Ascending aorta (tissue), 2 donors: ENCODE data around the gene IL11. TPM values are rescaled to one million over a fixed set of nuclear protein-coding genes. Genes with fewer than 3 reads are reported as not detected.

ENCODE experiments used
- DNase-seq, 2 donors: peaks; one replicate each; pipeline ENCODE4 v3.0.0-alpha.2; 2019; ENCODE audit warnings: low spot score in 2 of 2
- H3K27ac ChIP-seq, 2 donors: fragments of 200-600 bp; sonication (generic); one replicate each; pipeline ENCODE4 v1.5.1; 2016 to 2017; ENCODE audit warnings: mild to moderate bottlenecking in 1 of 2
- H3K27me3 ChIP-seq: fragments of 200-600 bp; sonication (generic); one replicate; pipeline ENCODE4 v1.5.1; 2017
- H3K36me3 ChIP-seq, 2 donors: fragments of 200-600 bp; sonication (generic); one replicate each; pipeline ENCODE4 v1.5.1; 2016
- H3K4me1 ChIP-seq, 2 donors: fragments of 200-600 bp; sonication (generic); one replicate each; pipeline ENCODE4 v1.5.1; 2016 to 2017; ENCODE audit warnings: mild to moderate bottlenecking in 1 of 2
- H3K4me3 ChIP-seq, 2 donors: fragments of 200-600 bp; sonication (generic); one replicate each; pipeline ENCODE4 v1.5.1; 2016 to 2017; ENCODE audit warnings: mild to moderate bottlenecking in 1 of 2
- H3K9me3 ChIP-seq, 2 donors: fragments of 200-600 bp; sonication (generic); one replicate each; pipeline ENCODE4 v1.5.1; 2016
- CTCF ChIP-seq, 3 experiments: fragments of 200-600 bp in 2 of 3; fragments of 450-650 bp in 1 of 3; sonication (generic) in 2 of 3; IDR thresholded peaks; one replicate each; pipeline ENCODE4 v1.5.1; 2016 to 2019; ENCODE audit warnings: antibody characterized with exemption in 3 of 3, mild to moderate bottlenecking in 1 of 3, moderate library complexity in 1 of 3
- intact Hi-C: fragments of 100-400 bp; cut with DNase I; formaldehyde crosslinking; loops from one replicate; pipeline ENCODE4 v1.15.1; 2023
- total RNA-seq: library from RNA; depleted of rRNA; stranded (reverse); fragments of >200 nt; gene quantifications from one replicate; pipeline ENCODE4 v1.1.0, GENCODE V29; 2016

IL11 gene
- total RNA-seq, 1 donor from 2014 or later, result not detected

DNA sequence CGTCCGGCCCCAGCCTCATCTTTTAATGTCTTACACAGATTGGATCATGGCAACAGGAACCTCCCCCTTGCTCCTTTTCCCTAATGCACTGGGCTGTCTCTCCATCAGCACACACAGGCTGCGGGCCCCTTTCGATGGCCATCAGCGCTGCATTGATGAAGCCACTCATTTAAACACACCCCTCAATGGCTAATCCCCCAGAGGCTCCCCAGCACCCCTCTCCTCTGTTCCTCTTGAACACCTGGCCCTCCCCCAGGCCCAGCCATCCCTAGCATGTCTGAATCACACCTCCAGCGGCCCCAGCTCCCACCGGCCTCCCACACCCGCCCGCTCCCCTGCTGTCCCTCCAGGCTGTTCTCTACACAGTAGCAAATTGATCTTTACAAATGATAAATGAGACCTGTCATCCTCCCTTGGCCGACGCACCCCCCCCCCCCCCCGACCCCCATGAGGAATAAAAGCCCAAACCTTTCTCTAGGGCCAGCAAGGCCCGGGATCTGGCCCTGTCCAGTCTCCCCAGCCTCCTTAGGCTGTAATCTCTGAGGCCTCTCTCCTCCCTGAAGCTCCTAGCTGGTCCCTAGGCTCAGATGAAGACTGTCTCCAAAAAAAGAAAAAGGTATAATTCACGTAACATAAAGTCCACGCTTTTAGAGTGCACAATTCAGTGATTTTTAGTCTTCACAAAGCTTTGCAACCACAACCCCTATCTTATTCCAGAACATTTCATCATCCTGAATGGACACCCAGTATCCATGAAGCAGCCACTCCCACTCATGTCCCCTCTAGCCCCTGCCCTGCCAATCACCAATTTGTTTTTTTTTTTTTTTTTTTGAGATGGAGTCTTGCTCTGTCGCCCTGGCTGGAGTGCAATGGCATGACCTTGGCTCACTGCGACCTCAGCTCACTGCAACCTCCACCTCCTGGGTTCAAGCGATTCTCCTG is 22.8 kb upstream of the IL11 start:
- H3K4me3 ChIP-seq, result no peak overlapping the region
- H3K27ac ChIP-seq, result no peak overlapping the region
- H3K27me3 ChIP-seq, result no peaks in the 10 kb centered on the region
- no peaks in the 10 kb centered on the region for H3K9me3 ChIP-seq
- DNase-seq, result no peak
- H3K4me1 ChIP-seq, result peaks cover 2 to 9% of the 10 kb centered on the region in 2 donors
- TF ChIP-seq CTCF (IDR thresholded peaks at IDR 0.05), result no peak
- intact Hi-C loops, result no loop called here
- peaks cover 21 to 35% of the 10 kb centered on the region in 2 donors for H3K36me3 ChIP-seq

DNA sequence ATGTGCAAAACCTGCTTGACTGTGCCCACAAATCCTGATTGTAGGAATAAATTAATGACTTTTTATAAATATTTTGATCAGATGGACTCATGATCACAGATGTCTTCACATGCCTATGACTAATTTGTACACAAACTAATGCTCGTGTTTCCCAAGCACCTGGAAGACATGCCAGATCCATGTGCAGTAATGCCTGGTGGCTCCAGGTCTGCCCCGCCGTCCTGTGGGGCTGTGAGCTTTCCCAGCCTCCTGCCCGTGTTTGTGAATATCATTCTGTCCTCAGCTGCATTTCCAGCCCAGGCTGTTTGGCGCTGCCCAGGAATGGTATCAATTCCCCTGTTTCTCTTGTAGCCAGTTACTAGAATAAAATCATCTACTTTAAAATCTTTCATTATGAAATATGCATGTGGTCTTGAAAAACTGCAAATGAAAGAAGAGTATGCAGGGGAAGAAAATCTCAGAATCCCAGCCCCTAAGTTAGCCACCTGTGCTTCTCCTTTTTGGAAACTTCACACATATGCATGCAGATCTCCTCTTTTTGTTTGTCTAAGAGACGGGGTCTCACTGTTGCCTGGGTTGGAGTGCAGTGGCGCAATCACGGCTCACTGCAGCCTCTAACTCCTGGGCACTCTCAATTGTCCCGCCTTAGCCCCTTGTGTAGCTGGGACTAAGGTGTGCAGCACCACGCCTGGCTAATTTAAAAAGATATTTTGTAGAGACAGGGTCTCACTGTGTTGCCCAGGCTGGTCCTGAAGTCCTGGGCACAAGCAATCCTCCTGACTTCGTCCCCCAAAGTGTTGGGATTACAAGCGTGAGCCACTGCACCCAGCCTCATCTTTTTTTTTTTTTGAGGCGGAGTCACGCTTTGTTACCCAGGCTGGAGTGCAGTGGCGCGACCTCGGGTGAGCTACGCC is 21.7 kb upstream of the IL11 start:
- Histone ChIP-seq H3K36me3 (peaks cover 32 to 43% of the 10 kb centered on the region in 2 donors), H3K9me3 (no peaks in the 10 kb centered on the region), H3K4me3 (no peak overlapping the region), H3K27ac (no peak overlapping the region), H3K4me1 (peaks cover 11 to 20% of the 10 kb centered on the region in 2 donors), H3K27me3 (no peaks in the 10 kb centered on the region)
- TF ChIP-seq CTCF (IDR thresholded peaks at IDR 0.05), result no peak
- DNase-seq, result no peak
- intact Hi-C loops, result no loop called here

DNA sequence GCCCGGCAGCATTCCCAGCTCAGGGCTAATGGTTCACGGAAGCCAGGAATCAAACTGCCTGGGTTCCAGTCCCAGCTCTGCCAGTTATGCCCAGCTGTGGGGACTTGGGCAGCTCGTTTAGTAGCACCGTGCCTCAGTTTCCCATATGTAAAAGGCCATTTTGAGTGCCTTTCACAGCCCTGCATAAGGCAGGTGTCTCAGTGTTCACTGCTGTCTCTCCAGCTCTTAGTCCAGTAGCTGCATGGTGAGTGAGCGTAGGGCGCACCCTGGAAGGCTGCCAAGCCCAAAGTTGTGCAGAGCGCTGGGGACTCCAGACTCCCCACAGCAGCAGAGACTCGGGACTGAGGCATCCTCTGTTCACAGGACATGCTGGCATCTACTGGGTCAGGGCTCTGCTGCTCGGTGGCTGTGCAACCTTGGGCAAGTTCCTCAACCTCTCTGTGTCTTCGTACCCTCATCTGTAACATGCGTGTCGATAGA is 21.0 kb upstream of the IL11 start:
- H3K4me1 ChIP-seq, result peaks cover 11 to 26% of the 10 kb centered on the region in 2 donors

GRCh38 chr19:55390461-55390880 is 20.2 kb upstream of the IL11 start:
- DNase-seq, result no peak
- Histone ChIP-seq H3K9me3 (no peaks in the 10 kb centered on the region), H3K4me3 (no peak overlapping the region), H3K27ac (no peak overlapping the region), H3K36me3 (peaks cover 32 to 43% of the 10 kb centered on the region in 2 donors), H3K4me1 (peaks cover 11 to 26% of the 10 kb centered on the region in 2 donors), H3K27me3 (no peaks in the 10 kb centered on the region)
- no peak for TF ChIP-seq CTCF (IDR thresholded peaks at IDR 0.05)
- intact Hi-C loops, result no loop called here

More for the DNA sequence above, 21.0 kb upstream of the IL11 start:
- no peak overlapping the region for H3K4me3 ChIP-seq
- DNase-seq, result no peak
- H3K27me3 ChIP-seq, result no peaks in the 10 kb centered on the region
- TF ChIP-seq CTCF (IDR thresholded peaks at IDR 0.05), result no peak
- intact Hi-C loops, result no loop called here
- no peaks in the 10 kb centered on the region for H3K9me3 ChIP-seq
- H3K27ac ChIP-seq, result no peak overlapping the region
- peaks cover 32 to 43% of the 10 kb centered on the region in 2 donors for H3K36me3 ChIP-seq
